T-helper 1 cell treated with Interleukin-12 subunit alpha and Interleukin-12 subunit beta and Interleukin-4 antibody, amounts not matched to agents 30 ng/mL and 1 ng/mL, for 36 hours (primary cell): ENCODE results near the gene C9orf152. TPM values are rescaled to one million over a fixed set of nuclear protein-coding genes. Genes with fewer than 3 reads are reported as not detected.

ENCODE experiments used
- intact Hi-C: fragments of 100-400 bp; cut with micrococcal nuclease; formaldehyde crosslinking; loops from one replicate; pipeline ENCODE4 v1.15.1; 2024
- total RNA-seq: library from RNA; stranded (reverse); gene quantifications from 2 replicates; pipeline ENCODE4 v1.2.3, GENCODE V29; 2022

The C9orf152 gene
- total RNA-seq, 1 donor from 2014 or later, result not detected

GRCh38 chr9:110185806-110186205 is 22.2 kb downstream of the C9orf152 start:
- intact Hi-C loops, result loop anchor here (10.0 kb wide), 1 partner anchor 239 kb away; no protein-coding TSS in a partner anchor

- intact Hi-C loops, result loop anchor here (1.0 to 10.0 kb wide), 7 partner anchors 34 to 1115 kb away; partner anchors contain the start of gene TXN
These were observed 24.5 kb downstream of the C9orf152 start for GRCh38 chr9:110183208-110184145.

GRCh38 chr9:110180511-110181434 is 27.2 kb downstream of the C9orf152 start:
- intact Hi-C loops, result loop anchor here (5.0 to 10.0 kb wide), 2 partner anchors 77 to 244 kb away; partner anchors contain the start of gene TXN

GRCh38 chr9:110179734-110180133 is 28.2 kb downstream of the C9orf152 start:
- intact Hi-C loops, result loop anchor here (5.0 to 10.0 kb wide), 2 partner anchors 78 to 245 kb away; partner anchors contain the start of gene TXN

GRCh38 chr9:110178281-110178680 is 29.7 kb downstream of the C9orf152 start:
- intact Hi-C loops, result no loop called here

DNA sequence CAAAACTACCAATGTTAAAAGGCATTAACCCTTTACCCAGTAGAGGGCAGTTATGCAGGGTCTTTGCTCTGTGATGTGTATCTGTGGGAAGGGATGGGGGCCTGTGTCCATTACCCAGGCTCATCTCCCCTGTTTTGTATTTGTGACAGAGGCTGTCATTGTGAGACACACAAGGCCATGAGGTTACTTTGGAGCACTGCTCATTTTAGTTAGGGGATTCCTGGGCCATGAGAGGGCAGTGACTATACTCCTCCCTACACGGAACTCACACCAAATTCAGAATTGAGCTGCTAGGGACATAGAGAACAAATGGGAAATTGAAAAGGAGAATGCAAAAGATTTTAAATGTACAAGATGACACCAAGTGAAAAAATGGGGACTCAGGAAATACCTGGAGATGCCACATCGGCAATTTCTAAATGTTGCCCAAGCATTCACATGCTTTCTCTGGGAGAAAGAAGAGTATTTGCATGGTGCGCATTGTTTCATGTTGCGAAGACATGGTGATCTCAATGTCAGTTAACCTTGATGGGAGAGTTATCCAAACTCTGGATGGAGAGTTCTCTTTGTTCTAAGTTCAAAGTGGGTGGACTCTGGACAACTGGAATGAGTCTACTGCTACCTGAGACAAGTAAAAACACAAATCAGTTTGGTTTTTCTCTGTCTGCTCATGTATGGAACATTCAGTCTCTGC is 32.5 kb downstream of the C9orf152 start:
- intact Hi-C loops, result no loop called here

DNA sequence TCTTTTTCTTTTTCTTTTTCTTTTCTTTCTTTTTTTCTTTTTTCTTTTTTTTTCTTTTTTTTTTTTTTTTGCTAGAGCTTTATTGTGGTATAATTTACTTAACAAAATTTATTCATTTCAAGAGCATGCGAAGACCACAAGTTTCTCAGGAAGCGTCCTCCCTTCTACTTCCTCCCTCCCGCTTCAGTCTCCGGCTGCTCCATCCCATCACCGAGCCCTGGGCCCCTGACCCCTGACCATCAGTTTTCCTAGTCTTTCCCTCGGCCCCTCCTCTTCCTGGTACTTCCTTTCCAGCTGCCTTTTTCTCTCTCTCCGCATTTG is 34.7 kb downstream of the C9orf152 start:
- intact Hi-C loops, result no loop called here

GRCh38 chr9:110170357-110171257 is 37.4 kb downstream of the C9orf152 start:
- intact Hi-C loops, result no loop called here

GRCh38 chr9:110168486-110168885 is 39.5 kb downstream of the C9orf152 start:
- intact Hi-C loops, result no loop called here

GRCh38 chr9:110161940-110162339 is 46.0 kb downstream of the C9orf152 start:
- intact Hi-C loops, result loop anchor here (1.0 kb wide), 1 partner anchor 9 kb away; no protein-coding TSS in a partner anchor

DNA sequence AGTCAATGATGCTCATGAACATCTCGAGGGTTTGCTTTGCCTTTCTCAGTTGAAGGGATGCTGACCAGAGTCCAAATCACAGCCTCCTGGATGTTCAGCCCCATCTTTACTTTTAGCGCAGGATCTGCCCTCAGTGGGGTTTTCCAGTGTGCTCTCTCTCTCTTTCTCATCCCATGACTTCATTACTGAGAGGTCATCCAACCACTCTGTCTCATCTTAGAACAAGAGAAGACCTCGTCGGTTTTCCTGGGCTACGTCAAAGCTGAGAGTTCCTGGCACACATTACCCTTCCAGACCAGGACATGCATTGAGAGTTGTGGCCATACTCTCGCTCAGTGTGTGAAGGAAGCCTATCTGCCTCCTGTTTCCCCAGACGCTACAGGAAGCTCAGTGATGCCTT is 47.3 kb downstream of the C9orf152 start:
- intact Hi-C loops, result loop anchor here (1.0 kb wide), 1 partner anchor 7 kb away; no protein-coding TSS in a partner anchor

- intact Hi-C loops, result no loop called here
These were observed 47.8 kb downstream of the C9orf152 start for GRCh38 chr9:110160123-110160522.

GRCh38 chr9:110157823-110158664 is 49.9 kb downstream of the C9orf152 start:
- intact Hi-C loops, result loop anchor here (1.0 to 10.0 kb wide), 8 partner anchors 10 to 1146 kb away; partner anchors contain the start of genes CTNNAL1 and TMEM245

DNA sequence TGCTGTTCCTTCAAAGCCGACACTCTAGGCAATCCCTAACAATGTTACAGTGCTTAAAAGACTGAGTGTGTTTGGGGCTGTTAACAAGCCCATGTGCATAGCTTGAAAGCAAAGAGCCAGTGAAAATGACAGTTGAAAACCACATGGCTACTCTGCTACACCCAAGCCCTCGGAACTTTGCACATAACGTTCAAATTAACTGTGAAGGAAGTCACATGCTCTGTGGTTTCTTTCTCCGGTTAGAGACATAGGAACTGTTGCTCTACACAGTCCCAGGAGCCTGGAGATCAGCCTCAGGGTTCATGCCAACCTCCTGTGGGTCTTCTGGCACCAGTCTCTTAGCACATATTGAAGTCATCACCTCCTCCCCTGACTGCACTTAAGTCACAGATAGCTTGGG is 51.1 kb downstream of the C9orf152 start:
- intact Hi-C loops, result loop anchor here (1.0 to 10.0 kb wide), 8 partner anchors 9 to 1145 kb away; partner anchors contain the start of genes CTNNAL1 and TMEM245

DNA sequence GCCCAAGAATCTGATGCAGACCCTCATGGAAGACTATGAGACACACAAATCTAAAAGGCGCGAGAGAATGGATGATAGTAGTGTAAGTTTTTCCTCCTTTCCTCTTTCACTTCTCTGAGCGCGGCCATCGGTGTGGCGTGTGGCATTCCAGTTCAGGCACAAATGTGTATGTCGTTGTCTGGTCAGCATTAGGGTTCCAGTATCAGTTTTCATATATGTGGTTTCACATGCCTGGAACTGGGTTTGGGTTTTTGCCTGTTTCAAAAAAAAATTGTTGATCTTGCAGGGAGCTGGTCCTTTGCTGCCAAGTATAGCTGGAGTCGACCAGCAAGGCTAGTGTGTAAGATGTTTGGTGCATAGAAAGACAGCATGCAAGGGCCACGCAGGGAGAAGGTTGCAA is 51.5 kb downstream of the C9orf152 start:
- intact Hi-C loops, result loop anchor here (2.0 to 10.0 kb wide), 5 partner anchors 98 to 1144 kb away; partner anchors contain the start of genes CTNNAL1 and TMEM245

GRCh38 chr9:110155751-110156150 is 52.2 kb downstream of the C9orf152 start:
- intact Hi-C loops, result loop anchor here (2.0 to 10.0 kb wide), 5 partner anchors 99 to 1143 kb away; partner anchors contain the start of genes CTNNAL1 and TMEM245

DNA sequence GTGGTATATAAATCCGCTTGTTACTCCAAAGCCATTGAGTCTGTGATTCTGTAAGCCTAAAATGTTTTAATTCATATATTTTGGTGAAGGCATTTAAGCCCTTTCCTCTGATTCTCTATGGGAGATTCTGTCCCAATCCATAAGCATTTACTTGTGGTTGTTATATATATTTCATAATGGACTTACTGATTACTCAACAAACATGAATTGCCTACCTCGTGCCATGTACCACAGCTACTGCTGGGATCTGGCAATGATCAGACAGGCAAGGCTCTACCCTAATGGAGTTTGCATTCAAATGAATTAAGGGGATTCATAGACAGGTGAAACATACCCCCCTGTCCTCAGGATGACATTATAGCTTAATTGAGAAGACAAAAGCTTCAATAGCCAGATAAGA is 54.5 kb downstream of the C9orf152 start:
- intact Hi-C loops, result loop anchor here (1.0 to 10.0 kb wide), 6 partner anchors 8 to 709 kb away; no protein-coding TSS in a partner anchor

GRCh38 chr9:110152704-110153374 is 55.1 kb downstream of the C9orf152 start:
- intact Hi-C loops, result loop anchor here (1.0 to 10.0 kb wide), 6 partner anchors 8 to 708 kb away; no protein-coding TSS in a partner anchor
